HG03575 (cell line): ENCODE data around the gene DDX54.

Experiments used
- ATAC-seq: cut with Tn5 transposase; IDR thresholded peaks from one replicate; pipeline ENCODE4 v1.9.1; 2021; ENCODE audit not compliant: unreplicated experiment, insufficient number of reproducible peaks, low FRiP score; ENCODE audit errors: extremely low read depth

Gene DDX54

DNA sequence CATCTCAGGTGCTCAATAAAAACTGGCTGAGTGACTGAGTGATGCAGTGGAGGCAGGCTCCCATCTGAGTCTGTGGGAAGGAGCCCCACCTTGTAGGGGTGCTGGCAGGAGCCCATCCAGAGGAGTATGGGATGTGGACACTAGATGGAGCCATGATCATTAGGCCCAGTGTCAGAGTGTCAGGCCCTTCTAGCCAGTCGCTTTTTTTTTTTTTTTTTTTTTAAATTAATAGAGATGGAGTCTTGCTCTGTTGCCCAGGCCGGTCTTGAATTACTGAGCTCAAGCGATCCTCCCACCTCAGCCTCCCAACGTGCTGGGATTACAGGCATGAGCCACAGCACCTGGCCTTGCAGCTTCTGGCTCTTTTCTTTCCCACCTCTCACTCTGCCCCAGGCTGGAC lies 11.7 kb upstream of the DDX54 start:
- no peak for ATAC-seq

DNA sequence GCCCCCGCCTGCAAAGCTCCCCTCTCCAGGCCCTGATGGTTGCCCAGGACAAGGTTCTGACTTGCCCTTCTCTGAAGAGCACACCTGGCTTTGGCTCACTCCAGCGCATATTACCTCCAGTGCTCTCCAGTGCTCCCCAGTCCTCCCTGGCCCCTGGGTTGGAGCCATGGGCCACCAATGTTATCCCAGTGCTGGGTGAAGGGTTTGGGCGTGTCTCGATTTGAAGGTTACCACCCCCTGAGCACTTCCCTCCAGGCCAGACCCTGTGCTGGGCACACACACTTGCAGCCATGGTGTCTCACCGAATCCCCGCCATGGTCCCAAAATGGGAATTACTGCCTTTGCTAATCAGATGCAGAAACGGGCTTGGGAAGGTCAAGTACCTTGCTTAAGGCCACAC lies 11.3 kb upstream of the DDX54 start:
- ATAC-seq: no peak

DNA sequence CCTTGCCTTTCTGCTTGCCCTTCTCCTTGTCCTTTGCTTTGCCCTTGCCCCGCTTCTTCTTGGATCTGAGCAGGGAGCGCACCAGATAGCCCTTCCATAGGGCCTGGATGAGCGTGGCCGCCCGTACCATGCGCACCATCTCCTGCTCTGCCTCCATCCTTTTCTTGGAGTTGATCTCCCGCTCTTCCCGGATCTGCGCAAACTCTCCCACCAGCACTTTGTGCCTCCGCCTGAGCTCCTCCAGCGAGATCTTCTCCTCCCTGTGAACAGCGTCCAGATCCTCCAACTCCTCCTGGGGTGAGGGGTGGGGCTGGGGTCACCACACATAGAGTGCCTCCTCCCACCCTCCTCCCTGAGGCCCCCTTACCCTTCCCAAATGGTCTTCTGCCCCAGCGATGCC lies 10.3 kb upstream of the DDX54 start:
- no peak for ATAC-seq

DNA sequence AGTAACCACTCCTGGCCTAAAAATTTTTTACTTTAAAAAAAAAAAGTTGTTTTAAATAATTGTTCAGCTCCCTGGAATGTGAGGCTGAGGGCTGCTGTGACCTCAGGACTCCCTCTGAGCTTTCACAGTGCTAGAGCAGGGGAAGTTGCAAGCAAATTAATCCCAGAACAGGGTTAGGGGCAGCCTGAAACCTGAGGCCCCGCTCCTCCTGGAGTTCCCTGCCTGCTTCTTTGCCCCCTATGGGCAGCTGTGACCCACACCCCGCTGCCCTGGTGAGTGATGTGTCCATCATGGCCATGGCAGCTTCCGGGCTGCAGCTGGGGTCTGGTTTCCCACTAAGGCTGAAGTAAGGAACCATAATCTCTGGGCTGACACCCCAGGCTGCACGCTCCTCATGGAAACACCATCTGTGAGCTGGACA lies 9.7 kb upstream of the DDX54 start:
- no peak for ATAC-seq

DNA sequence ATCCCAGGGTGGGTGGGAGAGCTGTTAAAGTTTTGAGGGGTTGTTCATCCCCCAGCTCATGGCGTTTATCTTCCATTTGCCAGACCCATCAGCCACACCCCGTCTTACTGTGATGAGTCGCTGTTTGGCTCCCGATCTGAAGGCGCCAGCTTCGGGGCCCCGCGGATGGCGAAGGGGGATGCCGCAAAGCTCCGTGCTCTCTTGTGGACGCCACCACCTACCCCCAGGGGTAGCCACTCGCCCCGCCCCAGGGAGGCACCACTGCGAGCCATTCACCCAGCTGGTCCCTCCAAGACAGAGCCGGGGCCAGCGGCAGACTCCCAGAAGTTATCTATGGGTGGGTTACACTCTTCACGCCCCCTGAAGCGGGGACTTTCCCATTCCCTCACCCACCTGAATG lies 5.9 kb upstream of the DDX54 start:
- no peak for ATAC-seq

DNA sequence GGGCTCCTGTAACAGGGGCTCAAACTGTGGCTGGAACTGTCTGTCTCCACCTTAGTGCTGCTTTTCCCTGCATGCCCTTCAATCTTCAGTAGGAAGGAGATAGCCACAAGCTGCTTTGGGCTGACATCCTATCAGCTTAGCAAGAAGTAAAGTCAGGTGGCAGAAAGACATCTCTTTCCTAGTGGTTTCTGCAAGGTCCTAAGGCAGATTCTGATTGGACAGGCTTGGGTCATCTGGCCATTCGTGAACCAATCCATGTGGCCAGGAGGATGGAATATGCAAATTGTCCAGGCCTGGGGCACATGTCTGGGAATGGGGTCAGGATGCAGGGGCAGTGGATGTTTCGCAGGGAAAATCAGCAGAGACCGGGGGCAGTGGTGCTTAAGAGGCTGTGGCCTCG lies 5.5 kb upstream of the DDX54 start:
- no peak for ATAC-seq

DNA sequence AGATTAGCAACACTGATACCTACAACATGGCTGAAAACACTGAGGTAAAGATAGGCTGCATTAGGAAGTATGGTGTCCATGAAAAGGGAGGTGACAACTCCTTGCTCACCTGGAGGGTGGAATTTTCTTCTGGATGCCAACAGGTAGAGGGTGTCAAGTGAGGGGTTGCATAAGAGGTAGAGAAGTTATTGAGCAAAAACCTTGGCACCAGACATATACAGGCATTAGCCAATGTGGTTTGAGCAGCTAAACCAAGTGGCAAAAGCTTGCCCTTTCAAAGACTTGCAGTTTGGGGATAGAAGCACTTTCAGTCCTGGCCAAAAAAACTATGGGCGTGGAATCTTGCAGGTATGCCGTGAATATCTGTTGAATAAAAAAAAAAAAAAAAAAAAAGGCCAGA lies 4.1 kb upstream of the DDX54 start:
- ATAC-seq: no peak

DNA sequence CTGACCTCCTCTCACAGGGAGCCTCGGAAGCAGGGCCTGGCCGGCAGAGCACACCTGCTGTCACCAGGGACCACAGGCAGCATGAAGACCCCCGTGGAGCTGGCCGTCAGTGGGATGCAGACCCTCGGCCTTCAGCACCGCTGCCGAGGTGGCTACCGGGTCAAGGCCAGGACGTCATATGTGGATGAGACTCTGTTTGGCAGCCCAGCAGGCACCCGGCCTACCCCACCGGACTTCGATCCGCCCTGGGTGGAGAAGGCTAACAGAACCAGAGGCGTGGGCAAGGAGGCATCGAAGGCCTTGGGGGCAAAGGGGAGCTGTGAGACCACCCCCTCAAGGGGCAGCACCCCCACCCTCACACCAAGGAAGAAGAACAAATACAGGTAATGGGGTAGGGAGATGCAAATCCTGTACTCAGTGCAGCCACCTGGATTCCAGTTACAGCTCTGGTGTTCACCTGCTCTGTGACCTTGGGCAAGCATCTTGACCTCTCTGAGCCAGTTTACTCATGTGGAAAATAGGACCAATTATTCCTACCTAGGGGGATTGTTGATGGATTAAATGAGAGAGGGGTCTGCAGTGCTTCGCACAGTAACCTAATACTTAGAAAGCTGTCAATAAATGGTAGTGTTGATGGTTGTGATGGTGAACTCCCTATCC lies 1.5 kb upstream of the DDX54 start:
- no peak for ATAC-seq

DNA sequence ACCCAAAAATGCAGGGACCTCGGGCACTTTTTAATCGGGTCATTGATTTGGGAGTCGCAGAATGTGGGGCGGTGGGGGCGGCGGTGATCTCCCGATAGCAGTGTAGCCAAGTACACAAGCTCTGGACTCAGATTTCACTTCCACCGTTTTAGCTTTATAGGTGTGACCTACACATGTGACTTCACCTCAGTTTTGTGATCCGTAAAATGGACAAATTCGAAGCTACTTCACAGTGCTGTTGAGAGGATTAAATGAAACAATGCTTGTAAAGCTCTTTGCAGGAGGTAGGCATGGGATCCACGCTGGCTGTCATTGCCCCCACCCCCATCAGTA lies 721 bp upstream of the DDX54 start:
- no peak for ATAC-seq

DNA sequence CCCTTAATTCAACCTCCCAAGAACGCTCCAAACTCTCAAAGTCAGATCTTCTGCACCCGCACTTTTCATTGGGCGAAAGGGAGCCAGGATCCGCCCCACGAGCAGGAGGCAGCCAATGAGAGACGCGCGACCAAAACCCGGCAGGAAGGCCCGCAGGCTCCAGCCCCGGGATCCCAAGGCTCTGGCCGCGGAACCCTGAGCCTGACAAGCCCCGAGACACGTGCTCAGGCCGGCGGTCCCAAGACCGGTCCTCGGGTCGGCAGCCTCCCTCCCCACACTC lies 438 bp downstream of the DDX54 start:
- no peak for ATAC-seq

DNA sequence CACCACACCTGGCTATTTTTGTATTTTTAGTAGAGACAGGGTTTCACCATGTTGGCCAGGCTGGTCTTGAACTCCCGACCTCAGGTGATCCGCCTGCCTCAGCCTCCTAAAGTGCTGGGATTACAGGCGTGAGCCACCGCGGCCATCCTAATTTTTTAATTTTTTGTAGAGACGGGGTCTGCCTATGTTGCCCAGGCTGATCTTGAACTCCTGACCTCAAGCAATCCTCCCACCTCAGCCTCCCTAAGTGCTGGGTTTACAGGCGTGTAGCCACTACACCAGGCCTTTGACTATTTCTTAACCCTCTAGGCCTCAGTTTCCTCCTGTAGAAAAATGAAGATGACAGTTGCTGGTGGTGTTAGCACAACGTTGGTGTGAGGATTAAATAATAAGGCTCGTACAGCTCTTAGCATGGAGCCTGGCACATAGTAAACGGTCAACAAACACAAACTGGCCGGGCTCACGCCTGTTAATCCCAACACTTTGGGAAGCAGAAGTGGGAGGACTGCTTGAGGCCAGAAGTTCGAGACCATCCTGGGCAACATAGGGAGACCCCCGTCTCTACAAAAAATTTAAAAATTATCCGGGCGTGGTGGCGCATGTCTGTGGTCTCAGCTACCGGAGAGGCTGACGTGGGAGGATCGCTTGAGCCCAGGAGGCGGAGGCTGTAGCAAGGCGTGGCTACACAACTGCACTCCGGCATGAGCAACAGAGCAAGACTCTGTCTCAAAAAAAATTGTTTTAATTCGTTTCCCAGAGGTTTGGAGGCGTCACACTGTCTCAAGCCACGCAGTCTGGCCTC lies 979 bp downstream of the DDX54 start:
- ATAC-seq: no peak

DNA sequence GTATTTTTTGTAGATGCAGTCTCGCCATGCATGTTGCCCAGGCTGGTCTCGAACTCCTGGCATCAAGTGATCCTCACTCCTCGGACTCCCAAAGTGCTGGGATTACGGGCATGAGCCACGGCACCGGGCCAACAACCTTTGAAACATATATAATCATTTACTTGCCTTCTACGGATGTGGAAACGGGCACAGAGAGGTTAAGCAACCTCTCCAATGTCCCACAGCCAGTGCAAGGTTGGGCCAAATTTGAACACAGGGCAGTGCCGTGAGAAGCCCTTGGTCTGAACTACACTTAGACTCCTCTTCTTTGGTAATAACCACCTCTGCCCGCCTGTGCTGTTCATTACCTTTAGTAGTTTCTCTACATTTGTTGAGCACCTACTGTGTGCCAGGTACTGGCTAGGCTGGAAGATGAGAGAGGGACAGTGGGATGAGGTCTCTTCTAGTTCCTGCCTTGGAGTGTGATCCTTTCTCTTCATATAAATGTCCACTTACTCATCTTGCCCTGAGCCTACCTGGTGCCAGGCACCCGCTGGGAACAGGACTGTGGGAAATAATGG lies 2.2 kb downstream of the DDX54 start:
- ATAC-seq: no peak

DNA sequence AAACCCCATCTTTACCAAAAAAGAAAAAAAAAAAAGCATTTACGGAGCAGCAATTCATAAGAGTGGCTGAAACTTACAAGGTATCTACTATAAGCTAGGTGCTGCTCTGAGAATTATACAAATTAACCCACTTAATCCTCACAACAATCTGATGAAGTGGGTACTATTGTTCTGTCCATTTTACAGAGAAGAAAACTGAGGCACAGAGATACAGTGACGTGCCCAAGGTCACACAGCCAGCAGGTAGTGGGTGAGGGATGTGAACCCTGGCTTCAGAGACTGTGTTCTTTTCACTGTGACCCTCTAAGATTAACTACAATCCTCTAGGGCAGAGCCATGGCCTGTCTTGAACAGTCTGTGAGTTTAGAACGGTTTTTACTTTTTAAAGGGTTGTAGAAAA lies 3.3 kb downstream of the DDX54 start:
- ATAC-seq: no peak

DNA sequence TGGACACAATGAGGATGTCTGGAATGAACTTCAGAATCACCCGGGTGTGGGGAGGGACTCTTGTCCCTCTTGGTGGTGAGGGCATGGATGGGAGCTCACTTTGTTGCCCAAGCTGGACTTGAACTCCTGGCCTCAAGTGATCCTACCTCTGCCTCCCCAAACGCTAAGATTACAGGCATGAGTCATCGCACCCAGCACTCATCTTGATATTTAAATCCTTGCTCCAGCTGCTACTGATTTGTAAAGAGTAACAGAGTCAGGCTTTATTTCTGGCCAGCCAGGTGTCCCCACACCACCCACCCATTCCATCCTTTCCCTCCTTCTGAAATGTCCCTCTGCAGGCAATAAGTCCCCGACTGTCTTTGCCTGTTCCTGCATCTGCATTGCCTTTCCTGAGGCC lies 4.9 kb downstream of the DDX54 start:
- no peak for ATAC-seq

DNA sequence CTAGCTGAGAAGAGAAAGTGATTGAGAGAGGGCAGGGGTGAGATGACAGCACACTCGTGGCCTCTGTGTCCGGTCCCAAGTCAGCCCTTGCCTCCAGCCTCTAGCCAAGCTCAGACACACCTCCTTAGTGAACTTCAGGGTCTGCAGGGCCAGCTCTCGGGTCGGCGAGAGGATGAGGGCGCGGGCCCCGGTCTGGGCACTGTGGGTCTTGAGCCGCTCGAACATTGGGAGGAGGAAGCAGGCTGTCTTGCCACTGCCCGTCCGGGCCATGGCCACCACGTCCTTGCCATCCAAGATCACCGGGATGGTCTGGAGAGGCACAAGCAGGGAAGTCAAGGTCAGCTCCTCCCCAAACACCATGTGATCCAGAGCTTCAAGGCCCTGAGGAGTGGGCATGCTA lies 6.3 kb downstream of the DDX54 start:
- no peak for ATAC-seq

DNA sequence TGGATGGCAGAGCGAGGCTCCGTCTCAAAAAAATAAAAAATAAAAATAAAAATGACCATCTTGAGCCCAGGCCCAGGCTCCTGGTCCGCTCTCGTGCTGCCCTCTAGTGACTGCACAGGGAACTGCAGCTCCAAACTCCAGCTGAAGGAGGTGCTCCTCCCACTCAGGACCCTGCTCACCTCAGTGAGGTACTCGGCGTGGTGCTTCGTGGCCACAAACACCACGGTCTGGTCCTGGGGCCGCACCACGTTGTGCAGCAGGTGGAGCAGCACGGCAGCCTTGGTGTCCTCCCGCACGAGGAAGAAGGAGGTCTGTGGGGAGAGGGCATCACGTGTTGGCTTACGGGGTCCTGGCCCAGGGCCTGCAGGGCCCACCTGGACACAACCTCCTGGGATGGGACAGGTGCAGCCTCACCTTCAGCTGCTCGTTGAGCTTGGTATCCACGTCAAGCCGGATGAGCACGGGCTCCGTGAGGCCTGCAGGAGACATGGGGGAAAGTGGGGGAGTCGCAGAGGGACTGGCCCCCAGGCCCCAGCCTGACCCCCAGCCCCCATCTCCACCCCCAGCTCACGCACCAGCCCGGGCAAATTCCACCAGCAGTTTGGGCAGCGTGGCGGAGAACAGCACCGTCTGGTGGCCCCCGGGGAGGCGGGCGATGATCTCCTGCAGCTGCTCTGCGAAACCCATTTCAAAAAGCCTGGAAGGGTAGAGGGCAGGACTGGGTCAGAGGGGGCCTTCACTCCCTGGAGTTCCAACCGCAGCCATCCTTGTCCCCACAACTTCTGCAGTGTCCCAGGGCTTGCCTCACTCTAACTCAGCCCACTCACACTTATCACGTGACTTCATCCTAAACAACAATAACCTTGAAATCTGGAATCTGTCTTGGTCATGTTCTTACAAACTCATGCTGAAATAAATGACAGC lies 10.6 kb downstream of the DDX54 start:
- no peak for ATAC-seq

DNA sequence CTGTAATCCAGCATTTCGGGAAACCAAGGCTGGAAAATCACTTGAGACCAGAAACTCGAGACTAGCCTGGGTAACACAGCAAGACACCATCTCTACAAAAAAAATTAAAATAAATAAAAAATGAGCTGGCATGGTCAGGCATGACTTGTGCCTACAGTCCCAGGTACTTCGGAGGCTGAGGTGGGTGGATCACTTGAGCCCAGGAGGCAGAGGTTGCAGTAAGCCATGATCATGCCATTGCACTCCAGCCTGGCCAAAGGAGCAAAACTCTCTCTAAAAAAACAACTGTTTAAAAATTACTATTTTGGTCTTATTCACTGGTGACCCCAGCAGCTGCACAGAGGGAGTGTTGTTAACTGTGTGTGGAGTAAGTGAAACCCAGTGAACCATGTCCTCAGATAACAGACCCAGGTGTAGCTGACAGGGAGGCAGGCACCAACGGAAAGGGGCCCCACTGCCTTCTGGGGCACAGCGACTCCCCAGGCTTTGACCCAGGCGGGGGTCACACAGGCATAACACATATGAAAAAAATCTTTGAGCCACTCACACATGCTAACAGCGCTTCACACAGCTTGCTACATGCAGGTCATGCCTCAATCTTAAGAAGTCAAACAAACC lies 12.1 kb downstream of the DDX54 start:
- ATAC-seq: no peak

DNA sequence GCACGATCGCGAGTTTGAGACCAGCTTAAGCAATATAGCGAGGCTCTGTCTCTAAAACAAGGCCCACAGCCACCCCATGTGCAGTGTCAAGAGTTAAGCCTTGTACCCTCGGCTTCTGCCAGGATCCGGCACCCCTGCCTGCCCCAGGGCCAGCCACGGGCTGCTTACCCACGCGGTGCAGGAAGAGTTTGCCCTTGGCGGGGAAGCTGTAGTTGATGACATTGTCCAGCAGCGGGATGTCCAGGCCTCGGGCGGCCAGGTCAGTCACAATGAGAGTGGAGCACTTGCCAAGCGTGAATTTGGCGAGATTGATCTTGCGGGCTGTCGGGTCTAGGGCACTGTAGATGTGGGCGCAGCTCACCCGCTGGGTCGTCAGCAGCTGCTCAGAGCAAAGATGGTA lies 13.1 kb downstream of the DDX54 start:
- ATAC-seq: no peak

DNA sequence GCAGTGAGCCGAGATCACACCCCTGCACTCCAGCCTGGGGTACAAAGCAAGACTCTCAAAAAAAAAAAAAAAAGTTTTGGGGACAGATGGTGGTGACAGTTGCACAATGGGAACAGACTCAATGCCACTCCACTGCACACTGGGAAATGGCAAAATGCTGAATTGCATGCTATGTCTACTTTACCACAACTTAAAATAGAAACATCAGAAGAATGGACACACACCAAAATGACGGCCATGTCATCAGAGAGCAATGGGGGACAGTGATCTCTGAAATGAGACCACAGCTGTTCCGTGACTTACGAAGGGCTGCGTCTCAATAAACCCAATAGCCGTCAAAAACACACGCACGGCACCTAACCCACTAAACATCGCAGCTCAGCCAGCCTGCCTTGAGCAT lies 13.7 kb downstream of the DDX54 start:
- ATAC-seq: no peak
